ENCODE data around the gene TMEM201. TPM values are rescaled to one million over a fixed set of nuclear protein-coding genes. Genes with fewer than 3 reads are reported as not detected.

TMEM201 gene
- total and polyA plus RNA-seq, 2 experiments from 2014 or later, result 25.0 to 28.0 TPM

DNA sequence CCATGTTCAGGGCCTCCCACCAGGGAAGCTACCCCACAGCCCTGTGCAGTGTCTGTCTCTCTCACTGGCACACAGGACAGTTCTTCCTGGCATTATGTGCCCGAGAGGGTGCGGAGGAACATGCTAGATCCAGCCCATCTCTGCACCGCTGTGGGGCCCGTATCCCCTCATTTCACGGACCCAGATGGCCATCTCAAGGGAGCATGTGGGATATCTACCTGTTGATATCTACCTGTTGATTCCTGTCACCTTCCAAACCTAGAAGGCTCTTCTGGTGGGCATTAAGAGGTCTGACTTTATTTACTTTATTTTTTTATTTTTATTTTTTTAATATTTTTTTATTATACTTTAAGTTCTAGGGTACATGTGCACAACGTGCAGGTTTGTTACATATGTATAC is 74.5 kb downstream of the TMEM201 start:
- no peaks in the 10 kb centered on the region for H3K4me1 ChIP-seq (ENCODE audit: low read depth)
- H3K27me3 ChIP-seq, result peaks cover 7% of the 10 kb centered on the region
- TF ChIP-seq, protein P1, sequence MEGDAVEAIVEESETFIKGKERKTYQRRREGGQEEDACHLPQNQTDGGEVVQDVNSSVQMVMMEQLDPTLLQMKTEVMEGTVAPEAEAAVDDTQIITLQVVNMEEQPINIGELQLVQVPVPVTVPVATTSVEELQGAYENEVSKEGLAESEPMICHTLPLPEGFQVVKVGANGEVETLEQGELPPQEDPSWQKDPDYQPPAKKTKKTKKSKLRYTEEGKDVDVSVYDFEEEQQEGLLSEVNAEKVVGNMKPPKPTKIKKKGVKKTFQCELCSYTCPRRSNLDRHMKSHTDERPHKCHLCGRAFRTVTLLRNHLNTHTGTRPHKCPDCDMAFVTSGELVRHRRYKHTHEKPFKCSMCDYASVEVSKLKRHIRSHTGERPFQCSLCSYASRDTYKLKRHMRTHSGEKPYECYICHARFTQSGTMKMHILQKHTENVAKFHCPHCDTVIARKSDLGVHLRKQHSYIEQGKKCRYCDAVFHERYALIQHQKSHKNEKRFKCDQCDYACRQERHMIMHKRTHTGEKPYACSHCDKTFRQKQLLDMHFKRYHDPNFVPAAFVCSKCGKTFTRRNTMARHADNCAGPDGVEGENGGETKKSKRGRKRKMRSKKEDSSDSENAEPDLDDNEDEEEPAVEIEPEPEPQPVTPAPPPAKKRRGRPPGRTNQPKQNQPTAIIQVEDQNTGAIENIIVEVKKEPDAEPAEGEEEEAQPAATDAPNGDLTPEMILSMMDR (IDR thresholded peaks at IDR 0.05; ENCODE audit: low read depth, low read length), result no peak
- no peak for DNase-seq (ENCODE audit: low read depth in 1 of 2, low spot score in 1 of 2)
- H3K4me3 ChIP-seq, result no peak overlapping the region
- no peak overlapping the region for H3K27ac ChIP-seq
- H3K36me3 ChIP-seq, result no peaks in the 10 kb centered on the region
- H3K9me3 ChIP-seq (ENCODE audit: low read depth), result no peaks in the 10 kb centered on the region

Other genes with a start within 250 kb of the TMEM201 start
- 12.3 and 12.5 TPM in 2 replicates for gene SLC25A33, start 49.4 kb upstream of the TMEM201 start, total RNA-seq
- gene SLC25A33, start 49.4 kb upstream of the TMEM201 start, polyA plus RNA-seq, result 10.4 and 12.2 TPM in 2 replicates
- gene PIK3CD, start 62.8 kb downstream of the TMEM201 start, total RNA-seq, result 4.7 and 7.9 TPM in 2 replicates
- gene PIK3CD, start 62.8 kb downstream of the TMEM201 start, polyA plus RNA-seq, result 3.0 and 6.5 TPM in 2 replicates
- gene CLSTN1, start 235.1 kb downstream of the TMEM201 start, total RNA-seq, result 49.4 and 70.9 TPM in 2 replicates
- gene CLSTN1, start 235.1 kb downstream of the TMEM201 start, polyA plus RNA-seq, result 81.5 and 95.1 TPM in 2 replicates

All from cardiac muscle cell (in vitro differentiated cells and primary cell).